Hindlimb muscle (tissue), 1 donor: Measurements from ENCODE around the gene HNRNPK. TPM values are rescaled to one million over a fixed set of nuclear protein-coding genes. Genes with fewer than 3 reads are reported as not detected.

Source experiments
- DNase-seq: peaks from one replicate; pipeline ENCODE4 v3.0.0-alpha.2; 2013
- polyA plus RNA-seq: library from polyadenylated mRNA; unstranded; fragments of 120-200 nt; gene quantifications from one replicate; pipeline ENCODE4 v1.2.1, GENCODE V29; 2013; ENCODE audit not compliant: insufficient read length

The HNRNPK gene
- polyA plus RNA-seq, 1 donor, result 429 TPM

GRCh38 chr9:83932851-83933250 is 47.2 kb downstream of the HNRNPK start:
- no peak for DNase-seq

GRCh38 chr9:83932011-83932410 is 48.0 kb downstream of the HNRNPK start:
- no peak for DNase-seq

GRCh38 chr9:83930881-83931280 is 49.1 kb downstream of the HNRNPK start:
- no peak for DNase-seq

GRCh38 chr9:83927591-83927990 is 52.4 kb downstream of the HNRNPK start:
- DNase-seq, result no peak

GRCh38 chr9:83920927-83921707 is 58.9 kb downstream of the HNRNPK start, which contains the start of gene KIF27:
TSS of gene KIF27 (minus strand) at chr9:83921432. CDS start at chr9:83915591, 5,841 bp downstream.
- peak; percentile 98 for DNase-seq

GRCh38 chr9:83920469-83920926 is 59.5 kb downstream of the HNRNPK start:
- peak; percentile 46 for DNase-seq

GRCh38 chr9:83919111-83919510 is 60.9 kb downstream of the HNRNPK start:
- no peak for DNase-seq

Other genes starting within 250 kb of the HNRNPK start
- gene GKAP1, start 162.4 kb downstream of the HNRNPK start, polyA plus RNA-seq, result 17.2 TPM
- 7.3 TPM for gene KIF27, start 58.8 kb downstream of the HNRNPK start, polyA plus RNA-seq
- gene RMI1, start 590 bp upstream of the HNRNPK start, polyA plus RNA-seq, result 8.1 TPM